ENCODE data around the gene DRAM2. TPM values are rescaled to one million over a fixed set of nuclear protein-coding genes. Genes with fewer than 3 reads are reported as not detected.

DRAM2 gene
- total RNA-seq, 4 donors from 2014 or later = 30.3 to 64.3 (median 37.6) TPM

DNA sequence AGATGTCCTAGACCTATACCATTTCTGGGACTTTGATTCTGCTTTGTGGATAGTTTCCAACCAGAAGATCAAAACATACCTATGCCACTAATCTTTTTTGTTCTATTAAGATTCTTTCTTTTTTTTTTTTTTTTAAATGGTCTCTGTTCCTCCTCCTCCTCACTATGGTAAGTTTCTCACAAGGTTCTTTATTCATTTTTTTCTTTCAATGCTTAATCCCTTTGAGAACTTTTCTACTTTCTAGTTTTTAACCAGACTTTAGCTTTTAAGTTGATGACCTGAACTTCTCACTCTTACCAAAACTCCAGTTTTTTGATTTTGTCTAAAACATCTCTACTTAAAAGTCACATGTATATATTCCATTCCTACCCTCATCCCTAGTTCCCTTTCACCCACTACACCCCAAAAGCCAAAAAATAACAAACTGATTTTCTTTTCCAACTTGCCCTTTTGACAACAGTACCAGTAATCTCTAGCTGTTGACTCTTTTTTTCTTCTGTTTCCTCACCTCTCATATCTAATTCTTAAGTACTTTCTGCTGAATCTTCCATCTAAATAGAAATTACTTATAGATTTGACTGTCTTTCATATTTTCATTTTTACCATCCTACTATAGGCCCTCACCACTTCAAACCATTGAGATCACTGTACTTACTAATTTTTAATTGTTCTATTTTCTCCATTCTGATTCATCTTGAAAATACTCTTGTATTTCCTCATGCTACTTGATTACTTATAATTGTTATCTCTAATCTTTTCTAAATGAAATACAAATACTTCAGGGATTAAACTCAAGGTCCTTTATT is 6.3 kb upstream of the DRAM2 start:
- Histone ChIP-seq H3K4me3 (no peak overlapping the region), H3K36me3 (peaks cover 0 to 41% (median 0%) of the 10 kb centered on the region in 3 donors), H3K4me1 (peaks cover 0 to 39% (median 7%) of the 10 kb centered on the region in 4 donors), H3K27ac (no peak overlapping the region), H3K9me3 (no peaks in the 10 kb centered on the region), H3K27me3 (no peaks in the 10 kb centered on the region)
- no peak for TF ChIP-seq POLR2A (IDR thresholded peaks at IDR 0.05)
- TF ChIP-seq, protein P1, sequence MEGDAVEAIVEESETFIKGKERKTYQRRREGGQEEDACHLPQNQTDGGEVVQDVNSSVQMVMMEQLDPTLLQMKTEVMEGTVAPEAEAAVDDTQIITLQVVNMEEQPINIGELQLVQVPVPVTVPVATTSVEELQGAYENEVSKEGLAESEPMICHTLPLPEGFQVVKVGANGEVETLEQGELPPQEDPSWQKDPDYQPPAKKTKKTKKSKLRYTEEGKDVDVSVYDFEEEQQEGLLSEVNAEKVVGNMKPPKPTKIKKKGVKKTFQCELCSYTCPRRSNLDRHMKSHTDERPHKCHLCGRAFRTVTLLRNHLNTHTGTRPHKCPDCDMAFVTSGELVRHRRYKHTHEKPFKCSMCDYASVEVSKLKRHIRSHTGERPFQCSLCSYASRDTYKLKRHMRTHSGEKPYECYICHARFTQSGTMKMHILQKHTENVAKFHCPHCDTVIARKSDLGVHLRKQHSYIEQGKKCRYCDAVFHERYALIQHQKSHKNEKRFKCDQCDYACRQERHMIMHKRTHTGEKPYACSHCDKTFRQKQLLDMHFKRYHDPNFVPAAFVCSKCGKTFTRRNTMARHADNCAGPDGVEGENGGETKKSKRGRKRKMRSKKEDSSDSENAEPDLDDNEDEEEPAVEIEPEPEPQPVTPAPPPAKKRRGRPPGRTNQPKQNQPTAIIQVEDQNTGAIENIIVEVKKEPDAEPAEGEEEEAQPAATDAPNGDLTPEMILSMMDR (IDR thresholded peaks at IDR 0.05) = no peak
- no peak for TF ChIP-seq EP300 (IDR thresholded peaks at IDR 0.05)
- no peak for DNase-seq (ENCODE audit: low spot score in 2 of 2)

- DNase-seq (ENCODE audit: low spot score in 2 of 2) = no peak
- WGBS, 2 donors = 82 to 91% methylated on average over 2 of the region's 2 CpGs
- Histone ChIP-seq H3K9me3 (no peaks in the 10 kb centered on the region), H3K4me1 (peaks cover 0 to 45% (median 9%) of the 10 kb centered on the region in 4 donors), H3K4me3 (no peak overlapping the region), H3K27ac (no peak overlapping the region), H3K36me3 (peaks cover 0 to 35% (median 0%) of the 10 kb centered on the region in 3 donors), H3K27me3 (no peaks in the 10 kb centered on the region)
- TF ChIP-seq, protein P1 (IDR thresholded peaks at IDR 0.05) = no peak
- TF ChIP-seq POLR2A (IDR thresholded peaks at IDR 0.05) = no peak
- TF ChIP-seq EP300 (IDR thresholded peaks at IDR 0.05) = no peak
Observed at GRCh38 chr1:111145542-111145941, 5.6 kb upstream of the DRAM2 start.

DNA sequence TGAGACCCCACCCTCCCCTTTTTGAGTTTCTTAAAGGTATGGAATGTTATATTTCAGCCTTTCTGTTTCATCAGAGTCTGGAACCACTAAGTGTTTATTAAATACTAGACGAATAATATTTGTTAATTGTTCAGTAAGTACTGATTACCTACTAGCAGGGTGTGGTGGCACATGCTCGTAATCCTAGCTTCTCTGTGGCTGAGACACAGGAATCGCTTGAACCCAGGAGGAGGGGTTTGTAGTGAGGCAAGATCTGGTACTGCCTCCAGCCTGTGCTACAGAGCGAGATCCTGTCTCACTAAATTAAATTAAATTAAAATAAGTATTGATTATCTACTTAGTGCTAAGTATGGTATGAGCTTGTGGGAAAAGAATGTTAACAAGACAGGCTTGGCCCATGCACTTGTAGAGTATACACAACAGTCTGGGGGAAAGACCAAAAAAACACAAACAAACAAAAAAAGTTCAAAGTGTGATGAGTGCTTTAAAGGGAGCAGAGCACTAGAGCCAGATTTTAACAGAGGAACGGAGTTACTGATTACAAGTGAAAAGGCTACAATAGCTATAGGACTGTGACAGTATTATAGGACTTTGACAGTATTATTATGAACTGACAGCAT is 2.6 kb upstream of the DRAM2 start:
- H3K4me1 ChIP-seq = peaks cover 0 to 62% (median 15%) of the 10 kb centered on the region in 4 donors
- no peaks in the 10 kb centered on the region for H3K9me3 ChIP-seq
- no peak for TF ChIP-seq POLR2A (IDR thresholded peaks at IDR 0.05)
- no peak for TF ChIP-seq EP300 (IDR thresholded peaks at IDR 0.05)
- TF ChIP-seq, protein P1 (IDR thresholded peaks at IDR 0.05) = no peak

GRCh38 chr1:111141245-111142220 is 1.6 kb upstream of the DRAM2 start:
- H3K4me1 ChIP-seq = peaks cover 0 to 60% (median 15%) of the 10 kb centered on the region in 4 donors

More for the DNA sequence above, 2.6 kb upstream of the DRAM2 start:
- DNase-seq (ENCODE audit: low spot score in 2 of 2) = no peak
- H3K4me3 ChIP-seq = no peak overlapping the region
- 68 to 73% methylated on average over 5 of the region's 5 CpGs for WGBS, 2 donors
- H3K27ac ChIP-seq = no peak overlapping the region
- H3K27me3 ChIP-seq = no peaks in the 10 kb centered on the region
- peaks cover 0 to 5% (median 0%) of the 10 kb centered on the region in 3 donors for H3K36me3 ChIP-seq

More at GRCh38 chr1:111141245-111142220, 1.6 kb upstream of the DRAM2 start:
- no peak for DNase-seq (ENCODE audit: low spot score in 2 of 2)
- Histone ChIP-seq H3K27ac (peak overlapping the region in 1 of 4 donors; percentile 99), H3K27me3 (no peaks in the 10 kb centered on the region), H3K9me3 (no peaks in the 10 kb centered on the region), H3K4me3 (peak overlapping the region; percentile 68 to 100 (median 96)), H3K36me3 (peaks cover 0 to 9% (median 0%) of the 10 kb centered on the region in 3 donors)
- TF ChIP-seq EP300 (IDR thresholded peaks at IDR 0.05) = no peak
- no peak for TF ChIP-seq POLR2A (IDR thresholded peaks at IDR 0.05)
- TF ChIP-seq, protein P1 (IDR thresholded peaks at IDR 0.05) = no peak
- 36 to 39% methylated on average over 5 of the region's 5 CpGs for WGBS, 2 donors

All from tibial nerve (tissue), 4 donors.